Measurements from ENCODE around the gene DNAAF8. TPM values are rescaled to one million over a fixed set of nuclear protein-coding genes. Genes with fewer than 3 reads are reported as not detected.

DNAAF8 gene
- total RNA-seq, 4 donors from 2014 or later = 0.21 to 15.3 (median 0.74) TPM

DNA sequence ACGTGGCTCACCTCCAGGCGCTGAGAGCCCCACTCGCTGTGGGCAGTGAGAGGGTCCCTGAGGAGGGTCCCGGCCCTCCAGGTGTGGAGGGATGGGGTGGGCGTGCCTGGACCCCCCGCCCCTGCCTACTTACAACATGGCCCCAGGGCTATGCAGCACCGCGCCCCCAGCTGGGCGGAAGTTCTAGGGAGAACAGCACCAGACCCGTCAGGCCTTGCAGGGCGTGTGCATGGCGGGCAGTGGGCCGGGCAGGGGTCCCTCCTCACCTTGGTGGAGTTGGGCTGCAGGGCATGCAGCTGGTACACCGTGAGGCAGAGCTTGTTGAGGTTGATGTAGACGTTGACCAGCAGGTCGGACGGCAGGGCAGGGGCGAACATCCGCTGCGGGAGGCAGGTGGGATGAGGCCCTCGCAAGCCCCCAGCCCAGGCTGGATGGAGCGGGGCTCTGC lies 63.5 kb downstream of the DNAAF8 start:
- peaks cover 0 to 13% (median 9%) of the 10 kb centered on the region in 4 donors for H3K4me1 ChIP-seq
- H3K9me3 ChIP-seq = no peaks in the 10 kb centered on the region
- 90 to 92% methylated on average over 22 of the region's 22 CpGs for WGBS, 2 donors
- no peaks in the 10 kb centered on the region for H3K27me3 ChIP-seq
- no peak for TF ChIP-seq POLR2A (IDR thresholded peaks at IDR 0.05)
- TF ChIP-seq, protein P1, sequence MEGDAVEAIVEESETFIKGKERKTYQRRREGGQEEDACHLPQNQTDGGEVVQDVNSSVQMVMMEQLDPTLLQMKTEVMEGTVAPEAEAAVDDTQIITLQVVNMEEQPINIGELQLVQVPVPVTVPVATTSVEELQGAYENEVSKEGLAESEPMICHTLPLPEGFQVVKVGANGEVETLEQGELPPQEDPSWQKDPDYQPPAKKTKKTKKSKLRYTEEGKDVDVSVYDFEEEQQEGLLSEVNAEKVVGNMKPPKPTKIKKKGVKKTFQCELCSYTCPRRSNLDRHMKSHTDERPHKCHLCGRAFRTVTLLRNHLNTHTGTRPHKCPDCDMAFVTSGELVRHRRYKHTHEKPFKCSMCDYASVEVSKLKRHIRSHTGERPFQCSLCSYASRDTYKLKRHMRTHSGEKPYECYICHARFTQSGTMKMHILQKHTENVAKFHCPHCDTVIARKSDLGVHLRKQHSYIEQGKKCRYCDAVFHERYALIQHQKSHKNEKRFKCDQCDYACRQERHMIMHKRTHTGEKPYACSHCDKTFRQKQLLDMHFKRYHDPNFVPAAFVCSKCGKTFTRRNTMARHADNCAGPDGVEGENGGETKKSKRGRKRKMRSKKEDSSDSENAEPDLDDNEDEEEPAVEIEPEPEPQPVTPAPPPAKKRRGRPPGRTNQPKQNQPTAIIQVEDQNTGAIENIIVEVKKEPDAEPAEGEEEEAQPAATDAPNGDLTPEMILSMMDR (IDR thresholded peaks at IDR 0.05) = no peak
- no peak for TF ChIP-seq EP300 (IDR thresholded peaks at IDR 0.05)
- no peak overlapping the region for H3K27ac ChIP-seq
- DNase-seq (ENCODE audit: low spot score in 2 of 2) = no peak
- H3K4me3 ChIP-seq = no peak overlapping the region
- peaks cover 0 to 46% (median 0%) of the 10 kb centered on the region in 3 donors for H3K36me3 ChIP-seq

DNA sequence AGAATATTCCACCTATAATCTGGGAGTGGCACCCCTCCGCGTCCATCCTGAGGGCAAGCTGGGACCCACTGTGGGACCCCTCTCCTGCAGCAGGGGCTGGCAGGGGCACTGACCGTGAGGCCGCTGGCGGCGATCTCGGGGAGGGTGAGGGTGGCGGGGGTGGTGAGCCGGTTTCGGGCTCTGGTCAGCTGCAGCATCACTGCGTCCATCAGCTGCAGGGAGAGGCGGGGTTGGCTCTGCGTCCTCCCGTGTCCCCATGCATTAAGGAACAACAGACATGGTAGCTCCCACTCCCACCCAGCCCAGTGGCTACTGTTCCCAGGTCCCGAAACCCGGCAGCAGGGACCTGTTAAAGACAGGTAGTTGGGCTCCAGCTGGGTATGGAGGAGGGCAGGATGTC lies 64.1 kb downstream of the DNAAF8 start:
- DNase-seq (ENCODE audit: low spot score in 2 of 2) = no peak
- Histone ChIP-seq H3K4me3 (no peak overlapping the region), H3K9me3 (no peaks in the 10 kb centered on the region), H3K27me3 (no peaks in the 10 kb centered on the region), H3K4me1 (peaks cover 0 to 17% (median 9%) of the 10 kb centered on the region in 4 donors), H3K36me3 (peaks cover 0 to 46% (median 0%) of the 10 kb centered on the region in 3 donors), H3K27ac (no peak overlapping the region)
- TF ChIP-seq, protein P1 (IDR thresholded peaks at IDR 0.05) = no peak
- TF ChIP-seq EP300 (IDR thresholded peaks at IDR 0.05) (no peak), POLR2A (IDR thresholded peaks at IDR 0.05) (no peak)
- 82 to 94% methylated on average over 8 to 9 of the region's 16 CpGs for WGBS, 2 donors

Small RNA genes lying within 50 kb of the gene (small RNA-seq; reads per million reads assigned to genes)
- gene RF00017 = not detected

Other genes with a start within 250 kb of the DNAAF8 start
- 10 to 100 TPM; 16.2 to 40.2 (median 24.0) TPM for gene CDIP1, start 195.8 kb upstream of the DNAAF8 start, total RNA-seq
- under 1 TPM in 2 of 4 donors, not detected in 2; 0.20 to 0.21 TPM for gene C16orf96, start 178.2 kb upstream of the DNAAF8 start, total RNA-seq
- gene UBALD1, start 119.6 kb upstream of the DNAAF8 start, total RNA-seq = 10 to 100 TPM in 2 of 4 donors, 1 to 10 TPM in 2; 6.5 to 22.8 (median 9.8) TPM
- 10 to 100 TPM; 37.5 to 59.1 (median 42.7) TPM for gene MGRN1, start 109.7 kb upstream of the DNAAF8 start, total RNA-seq
- gene NUDT16L1, start 41.0 kb upstream of the DNAAF8 start, total RNA-seq = 10 to 100 TPM; 30.3 to 63.7 (median 48.5) TPM
- gene ANKS3, start 266 bp upstream of the DNAAF8 start, total RNA-seq = 10 to 100 TPM; 29.3 to 58.8 (median 51.8) TPM
- gene ZNF500, start 32.6 kb downstream of the DNAAF8 start, total RNA-seq = 10 to 100 TPM; 20.3 to 43.2 (median 34.4) TPM
- gene SEPTIN12, start 53.8 kb downstream of the DNAAF8 start, total RNA-seq = not detected
- gene SMIM22, start 60.8 kb downstream of the DNAAF8 start, total RNA-seq = not detected
- gene ROGDI, start 68.1 kb downstream of the DNAAF8 start, total RNA-seq = 10 to 100 TPM; 10.5 to 28.5 (median 16.8) TPM
- gene GLYR1, start 112.8 kb downstream of the DNAAF8 start, total RNA-seq = 10 to 100 TPM; 42.0 to 59.4 (median 50.9) TPM
- 10 to 100 TPM; 24.5 to 47.4 (median 29.2) TPM for gene UBN1, start 112.9 kb downstream of the DNAAF8 start, total RNA-seq
- 100 to 1,000 TPM in 3 of 4 donors, 10 to 100 TPM in 1; 52.2 to 246 (median 200) TPM for gene PPL, start 202.6 kb downstream of the DNAAF8 start, total RNA-seq
- 10 to 100 TPM; 12.0 to 29.0 (median 13.6) TPM for gene SEC14L5, start 223.8 kb downstream of the DNAAF8 start, total RNA-seq

Data from tibial nerve (tissue), 4 donors.